OCI-LY3 (cell line): ENCODE data around the gene DUSP10.

Experiments used
- H2AFZ ChIP-seq: fragments of 200-600, 300-600 bp; shearing (Covaris generic); 2 replicates; pipeline ENCODE4 v1.6.0; 2014; ENCODE audit warnings: antibody characterized with exemption, low read depth, low read length
- H3K27ac ChIP-seq: fragments of 200-600, 300-600 bp; sonication (generic); 2 replicates; pipeline ENCODE4 v1.5.1; 2014; ENCODE audit warnings: mild to moderate bottlenecking, low read length, moderate library complexity, mixed read lengths
- H3K27me3 ChIP-seq: fragments of 200-600, 300-600 bp; sonication (generic); 2 replicates; pipeline ENCODE4 v1.6.1; 2014; ENCODE audit warnings: low read depth, low read length, mixed read lengths
- H3K36me3 ChIP-seq: fragments of 200-600, 300-600 bp; sonication (generic); replicated peaks from 2 replicates; pipeline ENCODE3; 2014; ENCODE audit warnings: low read depth, low read length, mixed read lengths
- H3K4me1 ChIP-seq: fragments of 300-600, 200-600 bp; sonication (generic); 2 replicates; pipeline ENCODE4 v1.6.1; 2014; ENCODE audit warnings: low read length, mixed read lengths
- H3K4me2 ChIP-seq: fragments of 200-600, 300-600 bp; sonication (generic); 2 replicates; pipeline ENCODE4 v1.6.1; 2014; ENCODE audit warnings: low read length, mixed read lengths
- H3K4me3 ChIP-seq: fragments of 300-600, 200-600 bp; sonication (generic); 2 replicates; pipeline ENCODE4 v1.5.1; 2014; ENCODE audit warnings: antibody characterized with exemption, mild to moderate bottlenecking, low read length, moderate library complexity
- H3K79me2 ChIP-seq: fragments of 300-600, 200-600 bp; shearing (Covaris generic); 2 replicates; pipeline ENCODE4 v1.6.1; 2014; ENCODE audit warnings: mild to moderate bottlenecking, low read length, mixed read lengths
- H3K9ac ChIP-seq: fragments of 300-600, 200-600 bp; shearing (Covaris generic); 2 replicates; pipeline ENCODE4 v1.6.0; 2014; ENCODE audit warnings: mild to moderate bottlenecking, low read length, moderate library complexity
- H3K9me3 ChIP-seq: fragments of 200-600, 300-600 bp; shearing (Covaris generic); 2 replicates; pipeline ENCODE4 v1.6.1; 2014; ENCODE audit warnings: low read length, mixed read lengths; ENCODE audit not compliant: insufficient read depth
- H4K20me1 ChIP-seq: fragments of 200-600, 300-600 bp; sonication (generic); 2 replicates; pipeline ENCODE4 v1.6.1; 2016; ENCODE audit warnings: low read length, mixed read lengths; ENCODE audit not compliant: insufficient read depth
- EZH2phosphoT487 ChIP-seq: fragments of 200-600 bp; shearing (Covaris generic); IDR thresholded peaks from 2 replicates; pipeline ENCODE4 v1.6.1; 2018; ENCODE audit warnings: antibody characterized with exemption, mixed run types, low read depth
- TF ChIP-seq, protein P1 (sequence below): fragments of 200-600, 300-600 bp; sonication (generic); IDR thresholded peaks from 2 replicates; pipeline ENCODE4 v1.5.1; 2014; ENCODE audit warnings: antibody characterized with exemption, low read length, low read depth

Gene DUSP10

DNA sequence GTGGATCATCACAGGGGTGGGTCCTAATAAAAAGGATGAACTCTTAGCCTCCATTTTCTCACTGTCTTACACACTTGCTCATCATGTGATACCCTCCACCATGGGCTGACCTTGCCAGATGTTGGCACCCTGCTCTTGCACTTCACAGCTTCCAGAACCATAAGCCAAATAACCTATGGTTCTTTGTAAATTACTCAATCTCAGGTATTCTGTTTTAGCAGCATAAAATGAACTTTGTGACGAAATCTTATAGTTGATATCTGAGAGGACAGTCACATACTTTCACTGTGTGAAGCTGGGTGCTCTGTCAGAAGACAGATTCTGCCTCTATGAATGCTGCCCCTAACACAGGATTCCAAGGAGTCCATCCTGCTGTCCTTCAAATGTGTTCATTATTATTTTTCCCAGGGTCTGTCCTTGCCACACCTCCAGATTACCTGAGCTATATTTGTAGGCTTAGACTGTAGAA is 13.8 kb downstream of the DUSP10 start:
- no peaks in the 10 kb centered on the region for H3K27me3 ChIP-seq
- H4K20me1 ChIP-seq = peaks cover 10% of the 10 kb centered on the region; the same call in 1 of the 2 replicates
- peaks cover 72% of the 10 kb centered on the region for H3K36me3 ChIP-seq
- H3K27ac ChIP-seq = no peak overlapping the region
- no peak overlapping the region for H2AFZ ChIP-seq
- H3K9me3 ChIP-seq = peaks cover 20% of the 10 kb centered on the region
- peaks cover 33% of the 10 kb centered on the region for H3K4me1 ChIP-seq
- H3K9ac ChIP-seq = no peak overlapping the region
- TF ChIP-seq, protein P1, sequence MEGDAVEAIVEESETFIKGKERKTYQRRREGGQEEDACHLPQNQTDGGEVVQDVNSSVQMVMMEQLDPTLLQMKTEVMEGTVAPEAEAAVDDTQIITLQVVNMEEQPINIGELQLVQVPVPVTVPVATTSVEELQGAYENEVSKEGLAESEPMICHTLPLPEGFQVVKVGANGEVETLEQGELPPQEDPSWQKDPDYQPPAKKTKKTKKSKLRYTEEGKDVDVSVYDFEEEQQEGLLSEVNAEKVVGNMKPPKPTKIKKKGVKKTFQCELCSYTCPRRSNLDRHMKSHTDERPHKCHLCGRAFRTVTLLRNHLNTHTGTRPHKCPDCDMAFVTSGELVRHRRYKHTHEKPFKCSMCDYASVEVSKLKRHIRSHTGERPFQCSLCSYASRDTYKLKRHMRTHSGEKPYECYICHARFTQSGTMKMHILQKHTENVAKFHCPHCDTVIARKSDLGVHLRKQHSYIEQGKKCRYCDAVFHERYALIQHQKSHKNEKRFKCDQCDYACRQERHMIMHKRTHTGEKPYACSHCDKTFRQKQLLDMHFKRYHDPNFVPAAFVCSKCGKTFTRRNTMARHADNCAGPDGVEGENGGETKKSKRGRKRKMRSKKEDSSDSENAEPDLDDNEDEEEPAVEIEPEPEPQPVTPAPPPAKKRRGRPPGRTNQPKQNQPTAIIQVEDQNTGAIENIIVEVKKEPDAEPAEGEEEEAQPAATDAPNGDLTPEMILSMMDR = no peak
- no peak for TF ChIP-seq EZH2phosphoT487
- no peak overlapping the region for H3K4me3 ChIP-seq
- no peak overlapping the region; the same call in 1 of the 2 replicates for H3K4me2 ChIP-seq
- H3K79me2 ChIP-seq = peaks cover 84% of the 10 kb centered on the region

DNA sequence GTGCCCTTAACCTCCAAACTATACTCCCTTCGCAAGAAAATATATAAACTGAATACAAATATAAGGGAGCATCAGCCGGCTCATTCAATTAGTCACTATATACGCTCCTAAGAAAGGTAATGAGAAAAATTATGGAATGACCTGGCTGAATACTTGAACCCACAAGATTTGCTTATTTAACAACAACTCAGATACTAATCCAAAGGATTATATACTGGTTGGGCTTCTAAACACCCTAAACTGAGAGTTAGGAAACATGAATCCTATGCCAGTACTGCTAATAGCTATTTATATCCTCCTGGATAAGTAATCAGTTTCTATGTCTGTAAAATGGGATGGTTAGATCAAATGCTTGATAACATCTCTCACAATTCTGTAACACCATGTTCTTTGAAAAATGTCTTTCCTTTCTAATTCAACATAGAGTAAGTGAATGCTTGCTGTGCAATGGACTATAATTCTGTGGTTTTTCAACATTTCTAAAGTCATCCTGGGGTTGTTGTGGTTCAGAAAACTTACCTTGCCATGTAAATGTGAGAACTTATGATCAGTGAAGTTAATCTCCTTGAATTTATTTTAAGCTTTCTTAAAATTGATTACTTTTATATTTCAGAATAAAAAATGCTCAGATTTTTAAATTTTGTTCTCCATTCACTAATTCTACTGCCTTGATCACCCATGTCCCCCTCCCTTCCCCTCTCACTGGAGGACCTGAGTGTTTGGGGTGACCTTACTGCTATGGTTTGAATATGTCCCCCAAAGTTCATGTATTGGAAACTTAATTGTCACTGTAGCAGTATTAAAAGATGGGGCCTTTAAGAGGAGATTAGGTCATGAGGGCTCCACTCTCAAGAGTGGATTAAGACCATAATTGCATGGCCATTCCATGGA is 14.5 kb downstream of the DUSP10 start:
- Histone ChIP-seq H3K27me3 (no peaks in the 10 kb centered on the region), H3K4me2 (peak overlapping the region; percentile 68), H3K9ac (no peak overlapping the region), H2AFZ (no peak overlapping the region), H3K27ac (peak overlapping the region; percentile 76), H3K79me2 (peaks cover 84% of the 10 kb centered on the region), H3K4me3 (peak overlapping the region; percentile 24), H3K9me3 (peaks cover 27% of the 10 kb centered on the region), H4K20me1 (0 out of 2 replicates have a peak, but pooled peaks cover 4% of the 10 kb centered on the region), H3K4me1 (peaks cover 30% of the 10 kb centered on the region), H3K36me3 (peaks cover 73% of the 10 kb centered on the region)
- TF ChIP-seq, protein P1 = no peak
- TF ChIP-seq EZH2phosphoT487 = no peak

DNA sequence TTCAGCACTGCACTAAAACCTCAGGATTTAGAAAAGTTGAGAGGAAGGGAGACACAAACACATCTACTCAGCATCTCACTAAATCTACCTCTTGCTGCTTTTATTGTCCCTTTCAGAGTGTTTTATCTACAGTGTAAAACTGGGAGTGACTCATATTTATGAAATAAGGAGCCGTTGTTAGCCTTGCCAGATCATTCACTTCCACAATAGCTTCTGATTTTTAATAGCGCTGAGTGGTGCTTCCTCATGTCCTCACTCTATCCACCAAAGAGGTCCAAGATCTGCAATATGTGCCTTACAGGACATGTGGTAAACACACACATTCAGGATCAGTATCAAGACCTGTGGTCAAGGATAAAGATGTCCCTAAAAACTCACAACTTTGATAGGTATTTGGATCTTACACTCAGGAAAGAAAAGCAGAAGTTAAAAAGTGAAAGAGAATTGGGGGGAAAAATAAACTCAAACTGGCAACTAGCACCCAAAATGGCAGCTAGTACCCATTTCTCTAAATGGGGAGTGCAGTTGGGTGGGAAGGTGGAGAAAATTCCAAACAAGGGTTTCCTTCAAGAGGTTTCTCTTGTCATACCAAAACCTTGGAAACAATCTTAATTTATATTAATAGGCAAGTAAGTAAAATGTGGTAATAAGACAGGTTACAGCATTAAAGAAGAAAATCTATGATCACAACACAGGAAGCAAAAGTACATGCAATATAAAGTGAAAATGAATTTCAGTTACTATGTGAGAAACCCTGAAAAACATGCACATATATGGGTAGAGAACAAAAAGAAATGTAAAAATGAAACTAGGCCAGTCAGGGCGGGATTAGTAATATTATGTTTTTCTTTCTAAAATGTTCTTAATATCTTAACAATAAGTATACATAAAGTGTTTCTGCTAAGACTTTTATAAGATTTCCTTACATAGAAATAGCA is 15.9 kb downstream of the DUSP10 start:
- Histone ChIP-seq H3K4me1 (peaks cover 30% of the 10 kb centered on the region), H3K4me2 (peak overlapping the region; percentile 68), H3K9me3 (peaks cover 28% of the 10 kb centered on the region), H3K36me3 (peaks cover 82% of the 10 kb centered on the region), H3K9ac (peak overlapping the region; percentile 47), H3K27me3 (no peaks in the 10 kb centered on the region), H4K20me1 (peaks cover 9% of the 10 kb centered on the region; the same call in 1 of the 2 replicates), H3K79me2 (peaks cover 88% of the 10 kb centered on the region), H3K27ac (peak overlapping the region; percentile 76), H2AFZ (peak overlapping the region; percentile 14; the same call in 1 of the 2 replicates), H3K4me3 (peak overlapping the region; percentile 24)
- TF ChIP-seq, protein P1 = no peak
- TF ChIP-seq EZH2phosphoT487 = no peak
